Hematopoietic multipotent progenitor cell (in vitro differentiated cells): ENCODE data around the gene PHACTR4. TPM values are rescaled to one million over a fixed set of nuclear protein-coding genes. Genes with fewer than 3 reads are reported as not detected.
"Not testable (repeated sequence)": the region's sequence is repeated elsewhere in the genome, so short reads cannot be mapped to it uniquely, and the experiment has no call there.

Experiments
- DNase-seq, 3 donors: peaks; one replicate each; pipeline ENCODE4 v3.0.0-alpha.2; 2011 to 2015; ENCODE audit warnings: low read depth in 2 of 3, low spot score in 2 of 3
- total RNA-seq: library from RNA; depleted of rRNA; stranded (reverse); fragments of >200 nt; gene quantifications from one replicate; pipeline ENCODE4 v1.2.3, GENCODE V29; 2012

The PHACTR4 gene
- total RNA-seq: 30.7 TPM

DNA sequence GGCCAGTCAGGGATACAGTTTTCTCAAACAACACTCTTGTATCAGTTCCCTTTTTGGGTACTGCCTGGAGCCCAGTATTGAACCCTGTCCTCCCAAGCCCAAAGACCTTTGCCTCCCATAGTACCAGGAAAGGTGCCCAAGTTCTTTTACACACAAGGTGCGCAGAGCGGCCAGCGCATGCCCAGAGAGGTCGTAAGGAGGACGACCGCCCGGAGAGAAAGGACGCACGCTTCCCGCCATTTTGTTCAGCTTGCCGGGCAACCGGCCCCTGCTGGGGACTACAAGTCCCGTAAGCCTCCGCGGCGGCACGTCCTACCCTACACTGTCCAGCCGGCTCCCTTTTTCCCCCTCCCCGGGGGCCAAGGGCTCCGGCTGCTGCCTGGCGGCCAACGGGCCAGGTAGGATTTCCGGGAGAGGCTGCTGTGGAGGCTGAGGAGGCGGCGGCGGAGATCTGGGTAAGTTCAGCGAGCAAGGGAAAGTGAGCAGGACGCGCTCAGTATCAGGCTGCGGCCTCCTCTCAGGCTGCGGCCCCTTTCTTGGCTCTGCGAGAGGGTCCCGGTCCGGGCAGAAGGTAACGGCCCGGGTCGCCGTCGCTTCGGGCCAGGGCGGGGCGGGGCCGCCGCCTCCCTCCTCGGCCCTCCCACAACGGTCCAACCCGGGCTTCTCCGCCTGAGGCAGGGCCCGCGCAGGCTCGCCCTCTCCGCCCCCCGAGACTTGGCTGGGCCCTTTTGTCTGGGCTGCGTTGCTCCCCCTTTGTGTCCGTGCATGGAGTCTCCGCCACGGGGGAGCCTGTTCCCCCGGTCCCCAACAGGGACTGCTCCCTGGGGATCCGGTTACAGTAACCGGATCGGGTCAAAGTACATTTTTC lies at the start of gene PHACTR4:
Gene PHACTR4, plus strand, starts transcription at position 370 of the 868 bp plus-strand sequence. CDS start 37,708 bp downstream, outside the sequence.
- peak; percentile 49 to 86 (median 80) for DNase-seq

DNA sequence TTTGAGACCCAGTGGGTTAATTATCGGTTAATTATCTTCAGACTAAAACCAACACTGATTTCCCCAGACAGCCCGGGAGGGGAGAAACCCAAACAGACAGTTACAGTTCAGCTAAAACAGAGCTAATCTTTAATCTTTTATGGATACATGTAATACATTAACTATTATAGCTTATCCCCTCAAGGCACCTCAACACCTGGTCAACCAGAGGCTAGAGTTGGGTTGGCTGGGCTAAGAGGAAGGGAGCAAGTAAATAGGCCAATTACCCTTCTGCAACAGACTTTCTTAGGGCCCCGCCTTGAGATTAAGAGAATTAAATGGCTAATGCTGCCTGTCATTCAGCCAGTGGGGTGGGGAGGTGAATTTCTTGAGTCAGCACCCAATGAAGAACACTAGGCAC lies 47.3 kb upstream of the PHACTR4 start:
- no peak for DNase-seq

DNA sequence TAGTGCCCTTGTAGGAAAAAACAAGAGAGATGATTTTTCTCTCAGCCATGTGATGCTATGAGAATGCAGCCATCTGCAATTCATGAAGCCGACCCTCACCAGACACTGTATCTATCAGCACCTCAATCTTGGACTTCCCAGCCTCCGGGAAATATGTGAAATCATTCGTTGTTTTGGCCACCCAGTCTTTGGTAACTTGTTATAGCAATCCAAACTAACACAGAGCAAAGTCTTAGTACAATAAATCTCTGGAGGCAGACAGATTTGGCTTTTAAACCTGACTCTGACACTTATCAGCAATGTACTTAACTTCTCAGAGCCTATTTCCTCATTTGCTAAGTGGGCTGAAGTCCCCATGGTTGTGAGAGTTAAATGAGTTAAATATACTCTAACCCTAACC lies 45.8 kb upstream of the PHACTR4 start:
- peak in 1 of 3 donors; percentile 37 for DNase-seq

DNA sequence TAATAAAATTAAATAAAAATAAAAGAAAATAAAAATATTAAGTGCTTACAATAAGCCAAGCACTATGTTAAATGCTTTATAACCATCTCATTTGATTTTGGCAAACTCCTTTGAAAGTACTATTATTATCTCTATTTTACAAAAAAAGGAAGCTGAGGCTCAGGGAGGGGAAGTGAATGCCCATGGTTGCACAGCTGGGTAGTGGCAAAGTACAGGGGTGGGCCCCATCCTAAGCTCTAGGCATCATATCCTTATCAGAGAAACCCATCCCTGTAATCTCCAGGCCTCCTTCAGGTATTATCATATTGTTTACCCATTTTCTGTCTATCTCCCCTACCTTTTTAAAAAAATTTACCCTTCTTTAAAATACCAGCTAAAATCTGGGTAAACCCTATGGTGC lies 43.0 kb upstream of the PHACTR4 start:
- no peak for DNase-seq

- DNase-seq: no peak
Measured at GRCh38 chr1:28326984-28327383, 42.6 kb upstream of the PHACTR4 start.

GRCh38 chr1:28327431-28327830 lies 42.1 kb upstream of the PHACTR4 start:
- DNase-seq: not testable (repeated sequence)

- DNase-seq: no peak
Measured at GRCh38 chr1:28328228-28328648, 41.3 kb upstream of the PHACTR4 start.

- DNase-seq: peak; percentile 21 to 63 (median 39)
Measured at GRCh38 chr1:28329395-28330153, 40.0 kb upstream of the PHACTR4 start.

DNA sequence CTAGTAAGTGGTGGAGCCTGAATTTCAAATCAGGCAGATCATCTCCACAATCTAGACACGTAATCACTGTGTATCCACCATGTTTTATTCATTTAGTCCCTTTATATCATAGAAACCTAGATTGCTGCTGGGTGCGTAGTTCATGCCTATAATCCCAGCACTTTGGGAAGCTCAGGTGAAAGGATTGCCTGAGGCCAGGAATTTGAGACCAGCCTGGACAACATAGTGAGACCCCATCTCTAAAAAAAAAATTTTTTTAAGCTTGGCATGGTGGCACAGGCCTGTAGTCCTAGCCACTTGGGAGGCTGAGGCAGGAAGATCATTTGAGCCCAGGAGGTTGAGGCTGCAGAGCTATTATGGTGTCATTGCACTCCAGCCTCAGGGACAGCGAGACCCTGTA lies 30.6 kb upstream of the PHACTR4 start:
- DNase-seq: no peak

DNA sequence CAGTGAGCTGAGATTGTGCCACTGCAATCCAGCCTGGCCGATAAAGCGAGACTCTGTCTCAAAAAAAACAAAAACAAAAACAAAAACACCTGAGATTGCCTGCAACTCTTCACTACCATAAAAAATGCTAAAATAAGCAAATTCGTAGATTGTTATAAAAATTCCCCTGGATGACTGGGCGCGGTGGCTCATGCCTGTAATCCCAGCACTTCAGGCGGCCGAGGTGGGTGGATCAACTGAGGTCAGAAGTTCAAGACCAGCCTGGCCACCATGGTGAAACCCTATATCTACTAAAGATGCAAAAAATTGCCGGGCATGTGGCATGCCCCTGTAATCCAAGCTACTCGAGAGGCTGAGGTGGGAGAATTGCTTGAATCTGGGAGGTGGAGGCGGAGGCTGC lies 30.0 kb upstream of the PHACTR4 start:
- no peak for DNase-seq

- DNase-seq: no peak
Measured at GRCh38 chr1:28340221-28340974, 29.1 kb upstream of the PHACTR4 start.

DNA sequence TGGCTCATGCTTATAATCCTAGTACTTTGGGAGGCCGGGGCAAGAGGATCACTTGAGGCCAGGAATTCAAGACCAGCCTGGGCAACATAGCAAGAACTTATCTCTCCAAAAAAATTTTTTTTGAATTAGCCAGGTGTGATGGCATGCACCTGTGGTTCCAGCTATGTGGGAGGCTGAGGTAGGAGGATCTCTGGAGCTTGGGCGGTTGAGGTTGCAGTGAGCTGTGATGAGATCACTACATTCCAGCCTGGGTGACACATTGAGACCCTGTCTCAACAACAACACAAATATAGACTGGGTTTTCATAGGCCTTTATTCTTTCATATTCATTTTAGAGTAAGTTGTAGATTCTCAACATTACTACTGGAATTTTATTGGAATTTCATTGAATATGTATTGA lies 27.9 kb upstream of the PHACTR4 start:
- DNase-seq: no peak

GRCh38 chr1:28343405-28343804 lies 26.1 kb upstream of the PHACTR4 start:
- DNase-seq: no peak

DNA sequence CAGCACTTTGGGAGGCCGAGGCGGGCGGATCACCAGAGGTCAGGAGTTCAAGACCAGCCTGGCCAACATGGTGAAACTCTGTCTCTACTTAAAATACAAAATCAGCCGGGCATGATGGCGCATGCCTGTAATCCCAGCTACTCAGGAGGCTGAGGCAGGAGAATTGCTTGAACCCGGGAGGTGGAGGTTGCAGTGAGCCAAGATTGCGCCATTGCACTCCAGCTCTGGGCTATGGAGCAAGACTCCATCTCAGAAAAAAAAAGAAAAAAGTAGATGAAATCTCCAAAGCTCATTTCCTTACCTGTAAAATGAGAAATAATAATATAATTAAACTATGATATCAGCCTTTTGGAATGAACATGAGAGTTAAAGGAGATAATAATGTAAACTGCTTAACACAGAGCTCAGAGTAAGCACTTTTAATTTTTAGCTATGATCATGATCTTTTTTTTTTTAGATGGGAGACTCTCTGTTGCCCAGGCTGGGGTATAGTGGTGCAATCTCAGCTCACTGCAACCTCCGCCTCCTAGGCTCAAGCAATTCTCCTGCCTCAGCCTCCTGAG lies 16.2 kb upstream of the PHACTR4 start:
- DNase-seq: not testable (repeated sequence)

GRCh38 chr1:28354121-28354520 lies 15.4 kb upstream of the PHACTR4 start:
- DNase-seq: no peak

DNA sequence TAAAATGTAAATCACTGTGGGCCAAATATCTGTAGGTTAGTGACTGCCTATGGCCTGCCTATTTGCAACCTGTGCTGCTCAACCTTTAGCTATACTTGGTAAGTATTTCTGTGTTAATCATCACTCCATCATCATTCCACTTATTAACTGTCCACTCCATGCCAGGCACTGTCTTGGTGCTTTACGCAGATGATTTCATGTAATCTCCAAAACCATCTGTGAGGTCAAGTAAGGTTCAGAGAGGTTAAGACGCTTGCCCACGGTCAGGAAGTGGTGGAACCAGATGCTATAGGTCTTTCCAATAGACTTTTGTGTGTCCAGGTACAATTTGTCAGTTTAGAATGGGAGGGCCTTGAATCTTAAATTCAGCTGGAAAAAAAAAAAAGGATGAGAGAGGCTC lies 10.8 kb upstream of the PHACTR4 start:
- DNase-seq: peak in 1 of 3 donors; percentile 50

DNA sequence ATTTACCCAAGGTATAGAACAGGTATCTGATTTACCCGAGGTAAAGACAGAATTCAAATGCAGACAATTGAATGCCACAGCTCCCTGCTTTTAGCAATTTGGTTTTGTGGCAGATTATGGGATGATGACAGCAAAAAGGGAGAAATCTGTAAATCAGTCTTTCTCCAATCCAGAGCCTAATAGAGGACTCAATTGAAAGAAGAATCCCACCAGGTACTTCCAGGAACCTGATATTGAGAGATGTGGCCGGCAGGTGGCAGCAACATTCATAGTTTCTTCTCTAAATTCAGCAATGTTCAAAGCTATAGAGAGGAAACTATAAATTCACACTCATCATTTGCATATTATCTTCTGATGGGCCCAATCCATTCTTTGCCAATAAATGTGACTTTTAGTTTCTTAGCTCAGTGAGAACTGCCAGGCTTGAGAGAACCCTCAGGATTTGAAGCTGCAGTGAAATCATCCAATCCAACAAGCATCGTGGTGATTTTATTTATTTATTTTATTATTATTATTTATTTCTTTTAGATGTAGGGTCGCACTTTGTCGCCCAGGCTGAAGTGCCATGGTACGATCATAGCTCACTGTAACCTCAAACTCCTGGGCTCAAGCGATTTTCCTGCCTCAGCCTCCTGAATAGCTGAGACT lies 9.8 kb upstream of the PHACTR4 start:
- peak; percentile 34 to 75 (median 68) for DNase-seq

DNA sequence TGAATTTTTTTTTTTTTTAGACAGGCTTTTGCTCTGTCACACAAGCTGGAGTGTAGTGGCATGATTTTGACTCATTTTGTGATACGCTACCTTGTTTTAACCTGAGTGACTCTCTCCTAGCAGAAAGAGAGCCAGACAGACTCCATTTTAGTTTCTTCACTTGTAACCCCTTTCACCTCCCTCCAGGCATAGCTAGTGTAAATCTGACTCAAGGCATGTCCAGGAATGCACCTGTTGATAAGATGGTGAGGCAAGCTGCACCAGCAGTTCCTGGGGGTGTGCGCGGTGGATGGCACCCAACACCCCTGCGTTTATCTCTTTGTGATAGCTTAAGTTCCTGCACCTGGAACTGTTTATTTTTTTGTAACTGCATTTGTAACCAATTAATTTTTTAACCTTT lies 4.7 kb upstream of the PHACTR4 start:
- DNase-seq: no peak

DNA sequence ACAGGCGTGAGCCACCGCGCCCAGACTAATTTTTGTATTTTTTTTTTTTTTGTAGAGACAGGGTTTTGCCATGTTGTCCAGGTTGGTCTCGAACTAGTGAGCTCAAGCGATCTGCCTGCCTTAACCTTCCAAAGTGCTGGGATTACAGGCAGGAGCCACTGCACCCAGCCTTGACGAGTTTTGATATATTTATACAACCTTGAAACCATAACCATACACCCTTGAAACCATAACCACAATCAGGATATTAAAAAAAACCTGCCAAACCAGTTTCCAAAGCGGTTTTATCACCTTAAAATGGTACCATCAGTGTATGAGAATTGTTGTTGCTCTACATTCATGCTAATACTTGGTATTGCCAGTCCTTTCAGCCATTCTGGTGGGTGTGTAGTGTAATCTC lies 3.7 kb upstream of the PHACTR4 start:
- DNase-seq: no peak

DNA sequence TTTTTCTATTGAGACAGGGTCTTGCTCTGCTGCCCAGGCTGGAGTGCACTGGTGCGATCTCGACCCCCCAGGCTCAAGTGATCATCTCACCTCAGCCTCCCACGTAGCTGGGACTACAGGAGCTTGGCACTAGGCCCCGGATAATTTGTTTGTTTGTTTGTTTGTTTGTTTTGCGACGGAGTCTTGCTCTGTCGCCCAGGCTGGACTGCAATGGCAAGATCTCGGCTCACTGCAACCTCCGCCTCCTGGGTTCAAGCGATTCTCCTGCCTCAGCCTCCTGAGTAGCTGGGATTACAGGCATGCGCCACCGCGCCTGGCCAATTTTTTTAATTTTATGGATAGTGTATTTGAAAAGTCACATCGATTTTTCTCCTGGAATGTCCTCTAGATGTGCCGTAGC lies 932 bp upstream of the PHACTR4 start:
- not testable (repeated sequence) for DNase-seq
